Measurements from ENCODE around the gene POTEB.
"Not testable (repeated sequence)": the region's sequence is repeated elsewhere in the genome, so short reads cannot be mapped to it uniquely, and the experiment has no call there.

POTEB gene

DNA sequence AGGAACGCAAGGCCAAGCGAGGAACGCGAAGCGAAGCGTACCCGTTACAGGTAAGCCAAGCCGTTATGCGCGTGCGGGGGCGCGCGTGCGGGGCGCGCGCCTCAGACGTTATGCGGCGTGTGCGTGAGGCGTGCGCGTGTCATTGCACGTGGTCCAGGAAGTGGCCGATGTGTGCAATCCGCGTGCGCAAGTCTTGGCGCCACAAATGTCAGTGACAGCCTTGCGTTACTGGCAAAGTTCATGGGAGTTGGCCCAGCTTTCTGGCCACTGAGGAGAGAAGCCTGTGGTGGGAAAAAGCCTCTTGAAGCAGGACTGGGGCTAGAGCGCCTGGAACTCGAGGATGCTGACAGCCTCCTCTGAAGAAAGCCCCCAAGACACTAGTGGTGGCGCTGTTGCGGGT lies at the start of gene POTEB:
POTEB (minus strand) TSS at position 101 of the 400 bp plus-strand sequence. CDS start 489 bp downstream, outside the sequence.
- DNase-seq, result not testable (repeated sequence)

DNA sequence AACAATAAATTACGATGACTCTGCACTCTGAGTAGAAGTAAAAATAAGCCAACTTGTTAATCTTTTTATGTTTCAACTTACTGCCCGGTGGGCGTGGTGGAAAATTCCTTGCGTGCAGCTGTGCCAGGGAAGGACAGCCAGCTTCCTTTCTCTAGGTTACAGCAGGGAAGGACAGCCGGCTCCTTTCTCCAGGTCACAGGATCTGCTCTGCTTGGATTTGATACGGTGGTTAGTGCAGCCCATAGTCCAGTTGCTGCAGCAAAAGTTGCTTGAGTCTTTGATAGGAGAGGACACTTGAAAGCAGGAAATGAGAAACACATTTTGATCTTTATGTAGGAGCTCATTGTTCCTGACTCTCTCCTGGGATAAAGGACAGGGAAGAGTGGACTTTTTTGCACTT lies 13.4 kb upstream of the POTEB start:
- not testable (repeated sequence) for DNase-seq

GRCh38 chr15:21889542-21889941 lies 12.0 kb upstream of the POTEB start:
- DNase-seq, result not testable (repeated sequence)

- not testable (repeated sequence) for DNase-seq
Observed at GRCh38 chr15:21838831-21839230, 38.7 kb downstream of the POTEB start.

Data from NCI-H774 (cell line).